Stomach (tissue), 4 donors: ENCODE results near the gene BUB1.
A peak's percentile ranks its signal among the peaks of the same experiment; 100 is the strongest.

Experiments
- CTCF ChIP-seq, 7 experiments: fragments of 450-650 bp in 4 of 7; fragments of 200-600 bp in 3 of 7; sonication (generic) in 3 of 7; IDR thresholded peaks; one replicate each; pipeline ENCODE4 v1.5.1; 2016 to 2019; ENCODE audit warnings: antibody characterized with exemption in 7 of 7, control low read depth in 2 of 7, mild to moderate bottlenecking in 1 of 7
- POLR2A ChIP-seq, 4 donors: fragments of 450-650 bp; IDR thresholded peaks; one replicate each; pipeline ENCODE4 v1.6.1; 2016; ENCODE audit warnings: antibody characterized with exemption in 4 of 4, control low read depth in 2 of 4, mild to moderate bottlenecking in 1 of 4, moderate library complexity in 1 of 4

- TF ChIP-seq POLR2A (IDR thresholded peaks at IDR 0.05) (peak in 2 of 4 donors; percentile 26 to 67), CTCF (IDR thresholded peaks at IDR 0.05) (no peak)
These were observed at the start of gene BUB1 for GRCh38 chr2:110677530-110678456.
